Measurements from ENCODE around the gene PERM1. TPM values are rescaled to one million over a fixed set of nuclear protein-coding genes. Genes with fewer than 3 reads are reported as not detected.

The PERM1 gene
- total and polyA plus RNA-seq, 2 of the 13 experiments (the other 11 are each of a cell fraction or from before 2014, with no cell fraction given) = 0.04 to 0.29 TPM

DNA sequence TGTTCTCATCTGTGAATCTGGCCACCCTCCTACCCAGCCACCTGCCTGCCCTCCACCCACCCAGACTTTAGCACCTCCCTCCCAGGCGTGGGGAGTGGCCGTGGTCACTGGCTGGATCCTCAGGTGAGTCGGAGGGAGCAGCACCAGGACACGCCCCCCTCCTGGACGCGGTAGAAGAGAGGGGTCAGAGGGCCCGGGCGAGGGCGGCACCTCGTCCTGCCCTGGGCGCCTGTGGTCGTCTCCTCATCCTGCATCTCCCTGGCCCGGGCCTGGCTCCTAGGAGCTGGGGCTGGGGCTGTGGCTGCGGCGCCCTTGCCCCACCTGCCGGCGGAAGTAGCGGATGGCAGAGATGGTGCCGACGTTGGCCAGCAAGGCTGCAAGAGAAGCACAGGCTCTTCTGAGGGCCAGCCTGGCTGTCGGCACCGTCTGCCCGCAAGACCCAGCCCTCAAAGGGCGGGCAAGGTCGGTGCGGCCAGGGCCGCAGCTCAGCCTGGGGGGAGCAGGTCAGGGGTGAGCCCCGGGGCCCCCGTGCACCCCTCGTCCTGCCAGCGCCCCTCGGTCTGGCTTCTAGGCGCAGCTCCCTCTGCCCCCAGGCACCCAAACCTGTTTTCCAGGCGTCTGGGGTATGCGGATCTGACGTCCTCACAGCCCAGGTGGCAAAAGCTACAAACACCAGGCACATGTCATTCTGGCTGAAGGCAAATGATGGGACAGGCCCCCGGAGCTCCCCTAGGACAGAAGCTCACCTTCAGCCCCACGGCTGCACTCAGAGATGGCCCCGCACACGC, 5.8 kb downstream of the PERM1 start (continued):
- TF ChIP-seq, protein P1, sequence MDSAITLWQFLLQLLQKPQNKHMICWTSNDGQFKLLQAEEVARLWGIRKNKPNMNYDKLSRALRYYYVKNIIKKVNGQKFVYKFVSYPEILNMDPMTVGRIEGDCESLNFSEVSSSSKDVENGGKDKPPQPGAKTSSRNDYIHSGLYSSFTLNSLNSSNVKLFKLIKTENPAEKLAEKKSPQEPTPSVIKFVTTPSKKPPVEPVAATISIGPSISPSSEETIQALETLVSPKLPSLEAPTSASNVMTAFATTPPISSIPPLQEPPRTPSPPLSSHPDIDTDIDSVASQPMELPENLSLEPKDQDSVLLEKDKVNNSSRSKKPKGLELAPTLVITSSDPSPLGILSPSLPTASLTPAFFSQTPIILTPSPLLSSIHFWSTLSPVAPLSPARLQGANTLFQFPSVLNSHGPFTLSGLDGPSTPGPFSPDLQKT (CRISPR knock-in tag; IDR thresholded peaks at IDR 0.05; ENCODE audit: borderline replicate concordance) = no peak
- TF ChIP-seq HOXA5 (CRISPR knock-in tag; IDR thresholded peaks at IDR 0.05) = no peak
- TF ChIP-seq, protein P2, sequence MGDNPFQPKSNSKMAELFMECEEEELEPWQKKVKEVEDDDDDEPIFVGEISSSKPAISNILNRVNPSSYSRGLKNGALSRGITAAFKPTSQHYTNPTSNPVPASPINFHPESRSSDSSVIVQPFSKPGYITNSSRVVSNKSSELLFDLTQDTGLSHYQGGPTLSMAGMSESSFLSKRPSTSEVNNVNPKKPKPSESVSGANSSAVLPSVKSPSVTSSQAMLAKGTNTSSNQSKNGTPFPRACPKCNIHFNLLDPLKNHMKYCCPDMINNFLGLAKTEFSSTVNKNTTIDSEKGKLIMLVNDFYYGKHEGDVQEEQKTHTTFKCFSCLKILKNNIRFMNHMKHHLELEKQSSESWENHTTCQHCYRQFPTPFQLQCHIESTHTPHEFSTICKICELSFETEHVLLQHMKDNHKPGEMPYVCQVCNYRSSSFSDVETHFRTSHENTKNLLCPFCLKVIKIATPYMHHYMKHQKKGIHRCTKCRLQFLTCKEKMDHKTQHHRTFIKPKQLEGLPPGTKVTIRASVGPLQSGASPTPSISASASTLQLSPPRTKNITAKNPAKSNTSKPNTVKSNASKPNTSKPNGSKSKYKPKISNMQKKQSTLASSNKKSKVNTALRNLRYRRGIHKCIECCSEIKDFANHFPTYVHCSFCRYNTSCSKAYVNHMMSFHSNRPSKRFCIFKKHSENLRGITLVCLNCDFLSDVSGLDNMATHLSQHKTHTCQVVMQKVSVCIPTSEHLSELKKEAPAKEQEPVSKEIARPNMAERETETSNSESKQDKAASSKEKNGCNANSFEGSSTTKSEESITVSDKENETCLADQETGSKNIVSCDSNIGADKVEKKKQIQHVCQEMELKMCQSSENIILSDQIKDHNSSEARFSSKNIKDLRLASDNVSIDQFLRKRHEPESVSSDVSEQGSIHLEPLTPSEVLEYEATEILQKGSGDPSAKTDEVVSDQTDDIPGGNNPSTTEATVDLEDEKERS (CRISPR knock-in tag; IDR thresholded peaks at IDR 0.05) = no peak
- no peak for TF ChIP-seq MED8 (CRISPR knock-in tag; IDR thresholded peaks at IDR 0.05; ENCODE audit: insufficient replicate concordance)
- no peak; the same call in 1 of the 2 replicates for TF ChIP-seq SALL1 (CRISPR knock-in tag; IDR thresholded peaks at IDR 0.05)
- TF ChIP-seq ZNF549 (CRISPR knock-in tag; IDR thresholded peaks at IDR 0.05) = no peak
- no peak for TF ChIP-seq RARA (CRISPR knock-in tag; IDR thresholded peaks at IDR 0.05)
- TF ChIP-seq, protein P3, sequence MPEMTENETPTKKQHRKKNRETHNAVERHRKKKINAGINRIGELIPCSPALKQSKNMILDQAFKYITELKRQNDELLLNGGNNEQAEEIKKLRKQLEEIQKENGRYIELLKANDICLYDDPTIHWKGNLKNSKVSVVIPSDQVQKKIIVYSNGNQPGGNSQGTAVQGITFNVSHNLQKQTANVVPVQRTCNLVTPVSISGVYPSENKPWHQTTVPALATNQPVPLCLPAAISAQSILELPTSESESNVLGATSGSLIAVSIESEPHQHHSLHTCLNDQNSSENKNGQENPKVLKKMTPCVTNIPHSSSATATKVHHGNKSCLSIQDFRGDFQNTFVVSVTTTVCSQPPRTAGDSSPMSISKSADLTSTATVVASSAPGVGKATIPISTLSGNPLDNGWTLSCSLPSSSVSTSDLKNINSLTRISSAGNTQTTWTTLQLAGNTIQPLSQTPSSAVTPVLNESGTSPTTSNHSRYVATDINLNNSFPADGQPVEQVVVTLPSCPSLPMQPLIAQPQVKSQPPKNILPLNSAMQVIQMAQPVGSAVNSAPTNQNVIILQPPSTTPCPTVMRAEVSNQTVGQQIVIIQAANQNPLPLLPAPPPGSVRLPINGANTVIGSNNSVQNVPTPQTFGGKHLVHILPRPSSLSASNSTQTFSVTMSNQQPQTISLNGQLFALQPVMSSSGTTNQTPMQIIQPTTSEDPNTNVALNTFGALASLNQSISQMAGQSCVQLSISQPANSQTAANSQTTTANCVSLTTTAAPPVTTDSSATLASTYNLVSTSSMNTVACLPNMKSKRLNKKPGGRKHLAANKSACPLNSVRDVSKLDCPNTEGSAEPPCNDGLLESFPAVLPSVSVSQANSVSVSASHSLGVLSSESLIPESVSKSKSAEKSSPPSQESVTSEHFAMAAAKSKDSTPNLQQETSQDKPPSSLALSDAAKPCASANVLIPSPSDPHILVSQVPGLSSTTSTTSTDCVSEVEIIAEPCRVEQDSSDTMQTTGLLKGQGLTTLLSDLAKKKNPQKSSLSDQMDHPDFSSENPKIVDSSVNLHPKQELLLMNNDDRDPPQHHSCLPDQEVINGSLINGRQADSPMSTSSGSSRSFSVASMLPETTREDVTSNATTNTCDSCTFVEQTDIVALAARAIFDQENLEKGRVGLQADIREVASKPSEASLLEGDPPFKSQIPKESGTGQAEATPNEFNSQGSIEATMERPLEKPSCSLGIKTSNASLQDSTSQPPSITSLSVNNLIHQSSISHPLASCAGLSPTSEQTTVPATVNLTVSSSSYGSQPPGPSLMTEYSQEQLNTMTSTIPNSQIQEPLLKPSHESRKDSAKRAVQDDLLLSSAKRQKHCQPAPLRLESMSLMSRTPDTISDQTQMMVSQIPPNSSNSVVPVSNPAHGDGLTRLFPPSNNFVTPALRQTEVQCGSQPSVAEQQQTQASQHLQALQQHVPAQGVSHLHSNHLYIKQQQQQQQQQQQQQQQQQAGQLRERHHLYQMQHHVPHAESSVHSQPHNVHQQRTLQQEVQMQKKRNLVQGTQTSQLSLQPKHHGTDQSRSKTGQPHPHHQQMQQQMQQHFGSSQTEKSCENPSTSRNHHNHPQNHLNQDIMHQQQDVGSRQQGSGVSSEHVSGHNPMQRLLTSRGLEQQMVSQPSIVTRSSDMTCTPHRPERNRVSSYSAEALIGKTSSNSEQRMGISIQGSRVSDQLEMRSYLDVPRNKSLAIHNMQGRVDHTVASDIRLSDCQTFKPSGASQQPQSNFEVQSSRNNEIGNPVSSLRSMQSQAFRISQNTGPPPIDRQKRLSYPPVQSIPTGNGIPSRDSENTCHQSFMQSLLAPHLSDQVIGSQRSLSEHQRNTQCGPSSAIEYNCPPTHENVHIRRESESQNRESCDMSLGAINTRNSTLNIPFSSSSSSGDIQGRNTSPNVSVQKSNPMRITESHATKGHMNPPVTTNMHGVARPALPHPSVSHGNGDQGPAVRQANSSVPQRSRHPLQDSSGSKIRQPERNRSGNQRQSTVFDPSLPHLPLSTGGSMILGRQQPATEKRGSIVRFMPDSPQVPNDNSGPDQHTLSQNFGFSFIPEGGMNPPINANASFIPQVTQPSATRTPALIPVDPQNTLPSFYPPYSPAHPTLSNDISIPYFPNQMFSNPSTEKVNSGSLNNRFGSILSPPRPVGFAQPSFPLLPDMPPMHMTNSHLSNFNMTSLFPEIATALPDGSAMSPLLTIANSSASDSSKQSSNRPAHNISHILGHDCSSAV (CRISPR knock-in tag; IDR thresholded peaks at IDR 0.05; ENCODE audit: borderline replicate concordance) = no peak
- TF ChIP-seq DNMT3B (CRISPR knock-in tag; conservative IDR thresholded peaks at IDR 0.05) = no peak
- no peak for TF ChIP-seq EED (CRISPR knock-in tag; IDR thresholded peaks at IDR 0.05)
- TF ChIP-seq ZNF678 (CRISPR knock-in tag; IDR thresholded peaks at IDR 0.05) = no peak
- no peak for TF ChIP-seq JUN (CRISPR knock-in tag; IDR thresholded peaks at IDR 0.05)
- no peak for TF ChIP-seq MAFK (conservative IDR thresholded peaks at IDR 0.05 in 1 of 2, IDR thresholded peaks at IDR 0.05 in 1 of 2; ENCODE audit: low read length in 2 of 2)
- no peak for TF ChIP-seq ELF4 (CRISPR knock-in tag; IDR thresholded peaks at IDR 0.05; ENCODE audit: borderline replicate concordance)
- TF ChIP-seq SNAPC2 (CRISPR knock-in tag; IDR thresholded peaks at IDR 0.05) = no peak
